ENCODE data around the gene MAP3K19.
"Not testable (repeated sequence)": the region's sequence is repeated elsewhere in the genome, so short reads cannot be mapped to it uniquely, and the experiment has no call there.

MAP3K19 gene, protein sequence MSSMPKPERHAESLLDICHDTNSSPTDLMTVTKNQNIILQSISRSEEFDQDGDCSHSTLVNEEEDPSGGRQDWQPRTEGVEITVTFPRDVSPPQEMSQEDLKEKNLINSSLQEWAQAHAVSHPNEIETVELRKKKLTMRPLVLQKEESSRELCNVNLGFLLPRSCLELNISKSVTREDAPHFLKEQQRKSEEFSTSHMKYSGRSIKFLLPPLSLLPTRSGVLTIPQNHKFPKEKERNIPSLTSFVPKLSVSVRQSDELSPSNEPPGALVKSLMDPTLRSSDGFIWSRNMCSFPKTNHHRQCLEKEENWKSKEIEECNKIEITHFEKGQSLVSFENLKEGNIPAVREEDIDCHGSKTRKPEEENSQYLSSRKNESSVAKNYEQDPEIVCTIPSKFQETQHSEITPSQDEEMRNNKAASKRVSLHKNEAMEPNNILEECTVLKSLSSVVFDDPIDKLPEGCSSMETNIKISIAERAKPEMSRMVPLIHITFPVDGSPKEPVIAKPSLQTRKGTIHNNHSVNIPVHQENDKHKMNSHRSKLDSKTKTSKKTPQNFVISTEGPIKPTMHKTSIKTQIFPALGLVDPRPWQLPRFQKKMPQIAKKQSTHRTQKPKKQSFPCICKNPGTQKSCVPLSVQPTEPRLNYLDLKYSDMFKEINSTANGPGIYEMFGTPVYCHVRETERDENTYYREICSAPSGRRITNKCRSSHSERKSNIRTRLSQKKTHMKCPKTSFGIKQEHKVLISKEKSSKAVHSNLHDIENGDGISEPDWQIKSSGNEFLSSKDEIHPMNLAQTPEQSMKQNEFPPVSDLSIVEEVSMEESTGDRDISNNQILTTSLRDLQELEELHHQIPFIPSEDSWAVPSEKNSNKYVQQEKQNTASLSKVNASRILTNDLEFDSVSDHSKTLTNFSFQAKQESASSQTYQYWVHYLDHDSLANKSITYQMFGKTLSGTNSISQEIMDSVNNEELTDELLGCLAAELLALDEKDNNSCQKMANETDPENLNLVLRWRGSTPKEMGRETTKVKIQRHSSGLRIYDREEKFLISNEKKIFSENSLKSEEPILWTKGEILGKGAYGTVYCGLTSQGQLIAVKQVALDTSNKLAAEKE (N-terminal part only)

DNA sequence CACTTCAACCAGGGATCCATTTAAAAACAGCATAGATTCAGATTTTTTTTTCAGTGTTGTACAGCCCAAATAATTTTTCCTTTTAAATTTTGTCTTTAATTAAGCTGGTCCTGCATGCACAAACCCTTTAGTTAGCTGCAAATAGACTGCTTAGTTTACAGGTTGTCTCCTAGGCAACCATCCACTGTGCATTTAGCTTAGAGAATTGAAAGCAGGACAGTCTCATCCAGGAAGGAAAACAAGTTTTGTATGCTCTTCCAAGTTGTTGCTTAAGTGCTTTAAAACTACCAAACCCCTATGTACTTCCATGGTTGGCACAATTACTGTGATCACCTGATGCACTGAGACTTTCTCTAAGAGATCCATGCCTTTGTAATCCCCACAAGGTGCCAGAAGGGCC is at the start of gene MAP3K19:
TSS of gene MAP3K19 (minus strand) at position 148 of the 400 bp plus-strand sequence. CDS start 22,800 bp downstream, outside the sequence.
- DNase-seq (ENCODE audit: low read depth in 3 of 3) = no peak

DNA sequence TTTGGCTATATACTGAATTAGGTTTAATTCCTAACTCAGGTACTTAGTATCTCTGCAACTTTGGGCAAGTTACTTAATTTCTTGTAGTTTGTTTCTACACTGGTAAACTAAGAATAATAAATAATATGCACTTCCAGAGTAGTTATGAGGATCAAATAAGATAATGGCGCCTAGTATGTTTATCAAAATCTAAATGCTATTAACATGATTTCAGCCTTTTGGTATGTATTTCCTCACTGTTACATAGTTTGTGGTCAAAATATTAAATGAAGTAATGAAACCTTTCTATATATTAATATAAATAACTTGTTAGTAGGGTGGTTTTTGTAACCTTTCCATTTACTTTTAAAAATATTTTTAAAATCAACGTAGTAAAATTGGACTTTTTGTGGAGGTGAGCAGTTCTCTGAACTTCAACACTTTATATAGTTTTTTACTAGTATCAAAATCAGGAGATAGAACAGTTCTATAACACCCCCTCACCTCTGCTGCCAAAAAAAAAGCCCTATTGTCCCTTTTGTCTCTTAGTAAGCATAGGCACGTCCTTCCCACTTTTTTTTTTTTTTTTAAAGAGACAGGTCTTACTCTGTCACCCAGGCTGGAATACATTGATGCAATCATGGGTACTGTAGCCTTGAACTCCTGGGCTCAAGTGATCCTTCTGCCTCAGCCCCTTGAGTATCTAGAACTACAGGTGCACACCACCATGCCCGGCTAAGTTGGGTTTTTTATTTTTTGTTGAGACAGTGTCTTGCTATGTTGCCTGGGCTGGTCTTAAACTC is 49.6 kb upstream of the MAP3K19 start:
- no peak for DNase-seq (ENCODE audit: low read depth in 3 of 3)

DNA sequence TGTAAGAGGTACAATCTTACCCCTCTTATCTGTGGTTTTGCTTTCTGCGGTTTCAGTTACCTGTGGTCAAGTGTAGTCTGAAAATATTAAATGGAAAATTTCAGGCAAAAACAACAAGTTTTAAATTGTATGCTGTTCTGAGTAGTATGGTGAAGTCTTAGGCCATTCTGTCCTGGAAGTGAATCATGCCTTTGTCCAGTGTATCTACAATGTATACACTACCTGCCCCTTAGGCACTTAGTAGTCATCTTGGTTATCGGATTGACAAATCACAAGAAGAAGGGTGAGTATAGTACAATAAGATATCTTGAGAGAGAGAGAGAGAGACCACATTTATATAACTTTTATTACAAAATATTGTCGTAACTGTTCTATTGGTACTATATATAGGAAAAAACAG is 48.3 kb upstream of the MAP3K19 start:
- no peak for DNase-seq (ENCODE audit: low read depth in 3 of 3)

- no peak for DNase-seq (ENCODE audit: low read depth in 3 of 3)
Measured at GRCh38 chr2:135094508-135094907, 47.3 kb upstream of the MAP3K19 start.

- DNase-seq (ENCODE audit: low read depth in 3 of 3) = no peak
Measured at GRCh38 chr2:135093670-135094330, 46.6 kb upstream of the MAP3K19 start.

- no peak for DNase-seq (ENCODE audit: low read depth in 3 of 3)
Measured at GRCh38 chr2:135093193-135093592, 45.9 kb upstream of the MAP3K19 start.

GRCh38 chr2:135091681-135092080 is 44.4 kb upstream of the MAP3K19 start:
- DNase-seq (ENCODE audit: low read depth in 3 of 3) = no peak

DNA sequence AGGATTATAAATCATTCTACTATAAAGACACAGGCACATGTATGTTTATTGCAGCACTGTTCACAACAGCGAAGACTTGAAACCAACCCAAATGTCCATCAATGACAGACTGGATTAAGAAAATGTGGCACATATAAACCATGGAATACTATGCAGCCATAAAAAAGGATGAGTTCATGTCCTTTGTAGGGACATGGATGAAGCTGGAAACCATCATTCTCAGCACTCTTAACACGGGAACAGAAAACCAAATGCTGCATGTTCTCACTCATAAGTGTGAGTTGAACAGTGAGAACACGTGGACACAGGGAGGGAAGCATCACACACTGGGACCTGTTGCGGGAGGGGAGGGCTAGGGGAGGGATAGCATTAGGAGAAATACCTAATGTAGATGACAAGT is 42.4 kb upstream of the MAP3K19 start:
- DNase-seq (ENCODE audit: low read depth in 3 of 3) = not testable (repeated sequence)

GRCh38 chr2:135086222-135086621 is 39.0 kb upstream of the MAP3K19 start:
- DNase-seq (ENCODE audit: low read depth in 3 of 3) = no peak

GRCh38 chr2:135078417-135078816 is 31.2 kb upstream of the MAP3K19 start:
- no peak for DNase-seq (ENCODE audit: low read depth in 3 of 3)

- DNase-seq (ENCODE audit: low read depth in 3 of 3) = no peak
Measured at GRCh38 chr2:135076556-135076955, 29.3 kb upstream of the MAP3K19 start.

GRCh38 chr2:135074216-135074615 is 27.0 kb upstream of the MAP3K19 start:
- no peak for DNase-seq (ENCODE audit: low read depth in 3 of 3)

DNA sequence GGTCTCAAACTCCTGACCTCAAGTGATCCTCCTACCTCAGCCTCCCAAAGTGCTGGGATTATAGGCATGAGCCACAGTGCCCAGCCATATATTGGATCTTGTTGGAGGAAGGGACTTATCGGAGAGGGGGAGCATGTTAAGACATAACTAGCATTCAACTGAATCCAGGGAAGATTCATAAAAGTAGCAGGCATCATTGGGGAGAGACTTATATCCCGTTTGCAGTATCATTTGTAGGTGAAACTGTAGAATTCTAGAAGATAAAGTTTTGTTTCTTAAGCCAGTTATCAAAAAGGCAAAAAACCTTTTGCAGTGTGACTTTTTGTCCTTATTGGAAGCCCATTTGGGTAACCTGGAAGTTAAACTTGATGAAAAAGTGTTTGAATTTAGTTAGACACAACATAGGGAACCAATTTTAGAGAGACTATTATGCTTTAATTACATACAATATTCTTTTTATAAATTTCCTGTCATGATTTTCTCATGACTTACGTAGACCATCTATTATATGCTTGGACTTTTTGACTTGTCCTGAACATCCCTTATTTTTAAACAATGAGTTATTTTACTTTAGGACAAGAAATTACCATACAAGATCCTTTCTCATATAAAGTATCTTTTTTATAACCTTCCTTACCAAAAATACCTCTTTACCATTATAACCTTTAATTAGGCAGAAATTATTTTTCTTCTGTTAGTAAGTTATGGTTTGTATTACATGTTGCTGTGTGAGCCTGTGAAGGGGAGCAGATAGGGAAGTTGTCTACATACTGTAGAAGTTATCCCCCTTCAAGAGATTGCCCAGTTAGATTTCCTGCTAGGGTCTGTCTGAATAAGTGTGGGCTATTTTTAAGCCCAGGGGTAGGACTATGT is 25.1 kb upstream of the MAP3K19 start:
- DNase-seq (ENCODE audit: low read depth in 3 of 3) = no peak

DNA sequence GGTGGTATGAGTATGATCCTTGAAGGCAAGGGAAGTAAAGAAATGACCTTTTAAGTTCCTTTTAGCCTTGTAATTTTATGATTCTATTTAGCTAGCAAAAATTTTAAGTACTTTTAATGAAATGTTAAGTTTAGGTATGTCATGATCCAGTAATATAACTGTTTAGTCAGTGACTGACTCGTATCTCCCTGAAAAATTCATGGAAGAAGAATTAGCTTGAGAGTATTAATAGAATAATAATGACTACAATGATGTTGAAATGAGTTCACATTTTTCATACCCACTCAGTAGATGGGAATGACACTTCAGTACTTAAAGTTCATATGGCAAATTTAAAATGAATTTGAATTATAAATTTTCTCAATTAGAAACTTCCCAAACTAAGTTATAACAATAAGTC is 19.5 kb upstream of the MAP3K19 start:
- DNase-seq (ENCODE audit: low read depth in 3 of 3) = no peak

DNA sequence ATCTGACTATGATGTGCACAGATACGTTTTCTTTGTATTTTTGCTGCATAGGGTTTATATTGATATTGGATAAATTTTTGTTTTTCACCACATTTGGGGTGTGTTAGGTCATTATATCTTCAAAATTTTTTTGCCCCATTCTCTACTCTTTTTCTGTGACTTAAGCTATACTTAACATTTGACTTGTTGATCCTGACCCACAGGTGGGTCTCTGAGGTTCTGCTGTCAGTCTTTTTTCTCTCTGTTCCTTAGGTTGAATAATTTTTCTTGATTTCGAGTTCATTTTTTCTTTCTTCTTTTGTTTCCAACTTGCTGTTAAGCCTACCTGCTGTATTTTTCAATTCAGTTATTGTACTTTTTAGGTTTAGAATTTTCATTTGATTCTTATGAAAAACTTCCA is 16.9 kb upstream of the MAP3K19 start:
- DNase-seq (ENCODE audit: low read depth in 3 of 3) = no peak

DNA sequence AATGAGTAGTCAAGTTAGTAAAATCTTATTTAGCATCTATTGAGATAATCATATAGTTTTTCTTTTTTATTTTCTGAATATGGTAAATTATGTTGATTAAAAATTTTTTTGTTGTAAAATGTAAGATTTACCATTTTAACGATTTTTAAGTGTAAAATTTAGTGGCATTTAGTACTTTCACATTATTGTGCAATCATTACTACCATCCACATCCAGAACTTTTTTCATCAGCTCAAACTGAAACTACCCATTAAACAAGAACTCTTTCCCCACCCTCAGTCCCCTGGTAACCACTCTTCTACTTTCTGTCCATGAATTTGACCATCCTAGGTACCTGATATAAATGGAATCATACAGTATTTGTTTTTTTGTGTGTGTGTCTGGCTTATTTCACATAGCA is 16.0 kb upstream of the MAP3K19 start:
- DNase-seq (ENCODE audit: low read depth in 3 of 3) = no peak

GRCh38 chr2:135059577-135059976 is 12.3 kb upstream of the MAP3K19 start:
- DNase-seq (ENCODE audit: low read depth in 3 of 3) = no peak

GRCh38 chr2:135056790-135057189 is 9.5 kb upstream of the MAP3K19 start:
- no peak for DNase-seq (ENCODE audit: low read depth in 3 of 3)

DNA sequence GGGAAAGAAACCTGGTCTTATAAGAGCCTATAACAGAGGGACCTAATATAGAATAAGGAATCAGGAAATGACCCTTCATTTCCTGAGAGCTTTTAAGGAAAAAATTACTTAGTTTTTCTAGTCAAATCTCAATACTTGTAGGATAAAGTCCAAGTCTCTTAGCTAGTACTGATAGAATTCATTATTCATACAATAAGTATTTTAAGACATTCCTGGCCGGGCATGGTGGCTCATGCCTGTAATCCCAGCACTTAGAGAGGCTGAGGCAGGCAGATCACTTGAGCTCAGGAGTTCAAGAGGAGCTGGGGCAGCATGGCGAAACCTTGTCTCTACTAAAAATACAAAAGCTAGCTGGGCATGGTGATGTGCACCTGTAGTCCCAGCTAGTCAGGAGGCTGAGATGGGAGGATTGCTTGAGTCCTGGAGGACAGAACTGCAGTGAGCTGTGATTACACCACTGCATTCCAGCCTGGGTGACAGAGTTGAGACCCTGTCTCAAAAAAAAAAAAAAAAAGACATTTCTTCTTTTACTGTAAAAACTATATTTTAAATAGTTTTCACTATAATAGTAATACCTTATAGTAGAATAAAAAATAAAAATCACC is 8.0 kb upstream of the MAP3K19 start:
- DNase-seq (ENCODE audit: low read depth in 3 of 3) = no peak

Data from stimulated activated CD4-positive, alpha-beta T cell treated with anti-CD3 and anti-CD28 coated beads, TNF-alpha, amount 100 ng/mL, for 24 hours (primary cell).